Fibroblast of peridontal ligament (primary cell): ENCODE data around the gene DPP9.
"Not testable (repeated sequence)": the region's sequence is repeated elsewhere in the genome, so short reads cannot be mapped to it uniquely, and the experiment has no call there.

ENCODE experiments used
- DNase-seq: peaks from one replicate; pipeline ENCODE4 v3.0.0-alpha.2; 2010; ENCODE audit errors: extremely low read depth

Gene DPP9

GRCh38 chr19:4688587-4688986 lies 35.1 kb downstream of the DPP9 start:
- DNase-seq: no peak

- no peak for DNase-seq
Observed at GRCh38 chr19:4687396-4687795, 36.2 kb downstream of the DPP9 start.

- no peak for DNase-seq
Observed at GRCh38 chr19:4686700-4687099, 36.9 kb downstream of the DPP9 start.

- no peak for DNase-seq
Observed at GRCh38 chr19:4684312-4685095, 39.1 kb downstream of the DPP9 start.

- no peak for DNase-seq
Observed at GRCh38 chr19:4682417-4683200, 41.0 kb downstream of the DPP9 start.

GRCh38 chr19:4680021-4680420 lies 43.6 kb downstream of the DPP9 start:
- not testable (repeated sequence) for DNase-seq

GRCh38 chr19:4678881-4679790 lies 44.5 kb downstream of the DPP9 start:
- no peak for DNase-seq

GRCh38 chr19:4676955-4677731 lies 46.5 kb downstream of the DPP9 start:
- DNase-seq: peak; percentile 23

GRCh38 chr19:4675346-4675745 lies 48.3 kb downstream of the DPP9 start:
- DNase-seq: no peak

- no peak for DNase-seq
Observed at GRCh38 chr19:4673726-4674125, 49.9 kb downstream of the DPP9 start.

GRCh38 chr19:4673216-4673615 lies 50.4 kb downstream of the DPP9 start:
- DNase-seq: no peak

- no peak for DNase-seq
Observed at GRCh38 chr19:4671185-4671851, 52.3 kb downstream of the DPP9 start.

GRCh38 chr19:4669723-4670480 lies 53.7 kb downstream of the DPP9 start, which contains the start of gene MYDGF:
TSS of gene MYDGF (minus strand) at chr19:4670342. CDS start at chr19:4670334, 8 bp downstream.
- peak; percentile 78 for DNase-seq

- no peak for DNase-seq
Observed at GRCh38 chr19:4664642-4665041, 59.0 kb downstream of the DPP9 start.

GRCh38 chr19:4662812-4663211 lies 60.8 kb downstream of the DPP9 start:
- no peak for DNase-seq

GRCh38 chr19:4662020-4662695 lies 61.5 kb downstream of the DPP9 start:
- DNase-seq: no peak

GRCh38 chr19:4660993-4661392 lies 62.6 kb downstream of the DPP9 start:
- no peak for DNase-seq

- DNase-seq: no peak
Observed at GRCh38 chr19:4660181-4660791, 63.4 kb downstream of the DPP9 start.

GRCh38 chr19:4657835-4658234 lies 65.8 kb downstream of the DPP9 start:
- DNase-seq: no peak
